Measurements from ENCODE around the gene NACC2.

Gene NACC2

DNA sequence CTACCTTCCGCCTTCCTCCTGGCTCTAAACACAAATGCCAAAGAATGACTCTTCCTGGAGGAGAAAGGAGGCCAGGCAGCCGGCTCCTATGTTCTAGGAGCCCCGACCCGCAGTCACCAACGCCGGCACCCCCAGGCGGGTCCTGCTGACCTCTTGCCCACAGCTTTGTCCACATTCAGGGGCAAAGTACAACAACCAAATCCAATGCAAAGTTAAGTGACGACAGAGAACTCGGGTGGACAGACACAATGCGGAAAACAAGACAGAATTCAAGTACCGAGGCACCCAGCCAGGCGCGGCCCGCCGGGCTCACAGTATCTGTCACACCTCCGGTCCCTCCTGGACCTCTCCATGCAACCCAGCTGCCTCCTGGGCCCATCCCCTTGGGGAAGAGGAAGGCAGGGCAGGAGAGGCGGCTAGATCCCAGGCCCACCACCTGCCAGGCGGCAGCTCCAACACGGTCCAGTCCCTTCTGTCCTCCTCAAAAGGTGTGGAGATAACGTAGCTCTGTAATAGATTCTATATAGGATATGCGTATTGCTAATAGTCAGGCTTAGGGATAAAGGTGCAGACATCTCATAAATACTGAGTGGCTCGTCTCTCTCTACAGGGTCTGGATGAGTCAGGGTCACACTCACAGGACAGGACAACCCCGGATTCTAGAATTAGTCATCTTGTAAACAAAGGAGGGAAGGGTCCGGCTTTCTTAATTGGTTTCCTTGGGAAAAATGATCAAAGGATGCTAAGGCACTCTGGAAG lies 87.0 kb downstream of the NACC2 start:
- FAIRE-seq: no peak

DNA sequence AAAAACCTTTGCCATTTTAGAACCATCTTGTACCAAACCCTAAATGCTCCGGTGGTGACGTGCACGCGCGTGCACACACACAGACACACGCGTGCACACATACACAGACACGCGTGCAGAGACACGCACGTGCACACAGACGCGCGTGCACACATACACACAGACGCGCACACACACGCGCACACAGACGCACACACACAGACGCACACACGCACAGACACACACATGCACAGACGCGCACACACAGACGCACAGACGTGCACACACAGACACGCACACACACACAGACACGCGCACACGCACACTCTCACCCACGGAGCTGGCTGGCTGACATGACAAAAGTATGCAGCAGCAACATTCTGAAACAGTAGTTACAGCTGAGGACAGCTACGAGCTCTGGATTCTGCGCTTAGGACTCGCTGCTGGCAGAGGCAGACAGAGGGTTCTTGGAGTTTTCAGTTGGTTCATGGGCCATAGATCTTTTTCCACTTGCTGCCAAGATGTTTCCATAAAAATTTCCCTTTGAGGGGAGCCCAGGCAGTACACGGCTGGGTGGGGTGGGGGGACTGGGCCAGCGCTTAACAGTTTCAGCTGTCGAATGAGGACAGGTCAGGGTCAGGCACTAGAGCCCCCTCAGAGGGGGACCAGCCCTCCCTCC lies 87.7 kb downstream of the NACC2 start:
- no peak for FAIRE-seq

DNA sequence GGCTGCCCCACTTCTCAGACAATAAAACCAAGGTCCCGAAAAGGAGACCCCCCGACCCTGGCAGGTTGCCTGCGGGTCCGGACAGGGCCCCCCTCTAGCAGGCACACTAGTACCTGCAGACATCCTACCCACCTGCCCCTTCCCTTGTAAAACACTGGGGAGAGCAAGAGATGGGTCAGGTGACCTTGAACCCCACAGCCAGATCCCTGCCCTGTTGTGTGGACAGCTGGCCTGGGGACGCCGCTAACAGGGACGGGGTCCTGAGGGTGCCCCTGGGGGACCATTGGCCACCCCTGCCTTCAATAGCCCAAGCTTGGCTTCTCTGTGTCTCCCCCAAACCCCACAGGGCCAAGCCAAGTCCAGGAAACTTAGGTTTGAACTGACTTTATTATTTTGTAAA lies 88.9 kb downstream of the NACC2 start:
- no peak for FAIRE-seq

DNA sequence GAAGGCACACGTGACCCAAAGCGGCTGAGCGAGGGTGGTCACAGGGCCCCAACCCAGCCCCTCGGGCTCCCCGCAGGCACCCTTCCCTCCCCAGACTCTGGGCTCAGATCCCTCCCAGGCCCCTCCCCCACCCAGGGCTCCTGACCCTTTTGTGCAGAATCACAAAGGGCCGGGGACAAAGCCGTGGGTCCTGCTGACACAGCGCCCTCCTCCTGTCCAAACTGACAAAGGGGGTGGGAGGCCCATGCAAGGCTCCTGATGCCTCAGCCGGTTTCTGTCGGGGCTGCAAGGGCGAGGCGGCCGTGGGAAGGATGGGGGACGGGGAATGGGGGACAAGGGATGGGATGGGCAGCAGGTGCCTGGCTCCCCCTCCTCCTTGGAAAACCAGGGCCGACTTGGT lies 90.4 kb downstream of the NACC2 start:
- no peak for FAIRE-seq

DNA sequence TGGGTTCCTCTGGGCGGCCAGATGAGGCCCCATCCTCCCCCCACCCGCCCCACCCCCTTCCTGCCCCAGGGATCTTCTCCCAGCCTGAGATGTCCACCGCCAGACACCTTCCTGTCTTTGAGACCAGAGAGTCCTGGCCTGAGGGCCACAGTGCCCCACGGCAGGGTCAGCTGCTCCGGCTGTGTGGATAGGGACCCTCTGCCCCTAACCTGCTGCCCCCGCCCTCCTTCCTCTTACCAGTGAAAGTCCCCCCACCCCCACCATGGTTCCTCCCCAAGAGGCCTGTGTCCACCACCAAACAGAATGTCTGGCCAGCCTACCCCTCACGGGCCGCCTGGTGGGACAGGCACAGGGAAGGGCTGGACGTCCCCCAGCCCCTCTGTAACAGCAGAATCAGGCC lies 90.9 kb downstream of the NACC2 start:
- no peak for FAIRE-seq

DNA sequence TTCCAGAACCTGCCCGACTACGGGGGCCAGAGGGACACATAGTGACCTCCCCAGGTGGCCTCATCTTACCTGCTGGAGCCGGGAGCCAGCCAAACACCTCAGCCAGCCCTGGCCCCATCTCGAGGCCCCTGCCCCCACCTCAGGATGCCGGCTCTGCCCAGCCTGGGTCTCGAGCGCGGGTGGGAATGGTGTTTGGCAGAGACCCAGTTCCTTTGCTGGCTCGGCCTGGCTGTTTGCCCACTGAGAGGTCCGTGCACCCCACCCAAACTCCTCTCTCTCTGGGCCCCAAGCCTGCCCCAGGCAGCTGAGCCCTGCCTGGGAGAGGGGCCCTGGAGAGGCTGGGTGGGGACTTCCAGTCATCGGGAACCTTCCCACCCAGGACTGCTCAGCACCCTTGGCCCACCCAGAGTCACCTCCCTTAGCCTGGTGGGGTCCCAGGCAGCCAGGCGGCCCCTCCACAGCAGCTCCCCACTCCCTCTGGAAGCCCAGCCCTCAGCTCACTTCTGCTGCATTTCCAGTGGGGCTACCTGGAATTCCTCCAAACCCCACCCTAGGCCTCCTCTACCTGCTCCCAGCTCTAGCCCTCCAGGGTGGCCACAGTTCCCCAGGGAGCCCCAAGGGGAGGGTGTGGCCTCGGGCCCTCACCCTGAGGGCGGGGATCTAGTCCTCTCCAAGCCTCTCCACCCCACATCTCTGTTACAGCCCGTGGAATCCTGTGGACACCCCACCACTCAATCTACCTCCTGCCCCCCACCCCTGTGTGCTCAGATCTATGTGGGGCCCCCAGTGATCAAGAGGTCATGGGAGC lies 91.5 kb downstream of the NACC2 start:
- FAIRE-seq: no peak

DNA sequence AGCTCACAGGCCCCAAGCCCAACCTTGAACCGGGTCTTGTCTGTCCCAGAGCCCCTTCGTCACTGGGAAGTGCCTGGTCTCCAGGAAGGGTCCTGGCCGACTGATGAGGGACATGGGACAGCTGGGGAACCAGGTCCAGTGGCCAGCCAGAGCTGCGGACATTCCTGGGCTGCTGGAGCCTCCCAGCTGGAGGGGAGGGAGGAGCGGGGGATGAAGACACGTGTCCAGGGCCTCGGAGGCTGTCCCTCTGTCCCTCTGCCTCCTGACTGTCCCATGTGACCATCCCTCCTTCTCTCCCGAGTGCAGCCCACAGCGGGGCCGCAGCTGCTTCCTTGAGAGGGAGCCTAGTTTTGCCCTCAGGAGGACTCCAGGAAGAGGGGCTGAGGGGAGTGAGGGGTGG lies 92.2 kb downstream of the NACC2 start:
- FAIRE-seq: no peak

DNA sequence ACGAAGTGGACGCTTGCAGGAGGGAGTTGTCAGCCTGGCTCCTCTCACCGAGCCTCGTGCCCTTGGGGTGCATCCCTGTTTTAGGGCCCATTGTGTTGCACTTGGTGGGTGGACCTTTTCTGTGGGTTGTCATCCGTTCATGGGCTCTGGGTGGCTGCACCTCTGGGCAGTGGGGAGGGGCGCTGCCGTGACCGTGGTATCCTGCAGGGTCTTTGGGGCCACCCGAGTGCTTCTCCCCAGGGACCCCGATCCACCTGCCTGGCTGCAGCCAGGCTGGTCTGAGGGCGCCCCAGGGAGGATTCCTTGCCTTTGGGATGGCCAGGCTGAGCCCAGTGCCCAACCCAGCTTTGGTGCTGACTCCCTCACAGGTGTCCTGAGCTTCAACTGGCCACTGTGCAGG lies 92.9 kb downstream of the NACC2 start:
- no peak for FAIRE-seq

DNA sequence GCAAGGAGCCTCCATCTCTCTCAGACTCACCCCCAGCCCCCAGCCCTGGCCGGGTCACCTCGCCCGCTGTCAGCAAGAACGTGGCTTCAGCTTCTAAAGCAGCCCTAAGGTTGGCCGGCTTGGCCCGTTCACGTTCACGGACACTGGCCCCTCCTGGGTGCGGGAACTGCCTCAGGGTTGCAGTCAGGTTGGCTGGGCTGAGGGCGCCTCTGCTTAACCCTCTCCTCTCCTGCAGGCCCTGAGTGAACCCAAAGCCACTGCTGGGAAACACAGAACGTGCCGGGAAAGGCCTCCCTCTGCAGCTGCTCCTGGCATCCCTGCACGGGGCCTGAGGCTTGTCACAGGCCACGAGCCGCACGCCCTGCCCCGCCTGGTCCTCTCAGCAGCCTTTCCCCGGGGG lies 93.9 kb downstream of the NACC2 start:
- FAIRE-seq: no peak

DNA sequence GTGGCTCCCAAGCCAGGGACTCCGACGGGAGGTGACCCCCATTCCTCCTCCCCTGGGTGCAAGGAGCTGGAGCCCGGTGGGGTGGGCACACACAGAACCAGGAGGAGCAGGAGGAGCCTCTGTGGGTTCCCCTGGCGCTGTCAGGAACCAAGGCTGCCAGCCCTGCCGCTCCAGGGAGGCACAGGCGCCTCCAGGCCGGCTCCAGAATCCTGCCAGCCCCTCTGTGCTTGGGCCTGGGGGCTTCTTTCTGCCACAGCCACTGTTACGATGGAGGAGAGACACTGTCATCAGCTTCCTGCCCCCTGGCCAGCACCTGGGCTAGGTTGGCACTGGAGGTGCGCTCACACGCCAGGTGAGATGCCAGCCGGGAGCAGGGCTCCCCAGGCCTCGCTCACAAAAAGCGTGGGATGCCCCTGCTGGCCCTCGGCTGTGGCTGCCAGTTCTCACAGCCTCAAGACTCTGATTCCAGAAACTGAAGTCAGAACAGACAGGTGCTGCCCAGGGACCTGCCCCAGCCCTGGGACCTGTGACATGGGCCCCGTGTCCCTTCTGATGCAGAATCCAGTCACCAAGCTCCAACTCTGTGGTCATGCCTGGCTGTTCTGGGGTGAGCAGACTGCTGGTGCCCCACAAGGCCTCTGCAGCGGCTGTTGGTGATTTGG lies 96.5 kb downstream of the NACC2 start:
- FAIRE-seq: no peak

DNA sequence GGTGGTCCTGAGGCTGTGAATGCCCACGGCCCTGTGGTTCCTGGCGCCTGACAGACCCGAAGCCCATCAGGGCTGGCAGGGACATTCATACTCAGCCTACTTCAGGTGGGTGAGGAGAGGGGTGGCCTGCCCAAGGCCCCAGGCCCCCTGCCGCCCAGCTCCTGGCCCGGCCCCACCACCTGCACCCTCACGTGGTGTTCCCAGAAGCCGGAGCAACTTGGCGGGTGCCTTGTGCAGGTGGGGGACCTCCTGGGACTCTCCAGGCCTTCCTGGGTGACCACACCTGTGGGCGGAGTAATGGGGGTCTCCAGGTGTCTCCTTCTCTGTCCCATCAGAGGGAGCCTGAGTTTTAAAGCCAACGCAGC lies 97.1 kb downstream of the NACC2 start:
- no peak for FAIRE-seq

DNA sequence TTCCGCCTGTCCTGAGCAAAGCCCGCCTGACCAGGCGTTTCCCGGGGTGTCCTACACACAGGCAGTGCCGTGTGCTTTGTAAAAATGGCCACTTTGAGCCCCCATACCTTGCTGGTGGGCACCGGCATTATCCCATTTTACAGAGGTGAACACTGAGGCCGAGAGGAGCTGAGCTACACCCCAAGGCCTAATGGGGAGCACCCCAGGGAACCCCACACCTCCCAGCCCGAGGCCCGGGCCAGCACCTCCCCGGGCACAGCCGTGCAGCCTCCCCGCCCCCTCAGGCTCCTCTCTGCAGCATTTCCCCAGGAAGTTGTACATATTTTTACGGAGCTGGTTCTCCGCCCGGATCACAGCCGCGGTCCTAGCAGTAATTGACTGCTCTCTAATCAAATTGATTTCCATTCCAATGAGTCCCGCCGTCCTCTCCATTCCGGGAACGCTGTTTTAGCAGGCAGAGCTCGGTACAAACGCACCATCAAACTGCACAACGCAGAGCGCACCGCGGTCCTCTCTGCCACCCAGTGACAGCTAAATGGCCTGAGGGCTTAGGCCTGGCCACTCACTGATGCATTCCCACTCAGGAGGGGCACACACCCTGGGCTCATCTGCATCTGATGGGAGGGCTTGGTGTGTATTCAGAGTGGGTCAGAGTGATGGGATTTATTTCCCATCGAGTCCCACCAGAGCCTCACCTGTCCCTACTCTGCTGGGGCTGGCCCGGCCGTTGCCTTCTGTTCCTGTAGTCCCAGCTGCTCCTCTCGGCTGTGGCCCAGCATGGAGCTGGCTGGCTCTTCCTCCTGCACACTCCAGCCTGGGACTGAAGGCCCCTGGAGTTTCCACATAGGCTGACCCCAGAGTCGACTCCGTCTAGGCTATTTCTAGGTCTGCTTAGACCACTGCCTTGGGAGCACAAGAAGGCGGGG lies 97.7 kb downstream of the NACC2 start:
- FAIRE-seq: no peak

DNA sequence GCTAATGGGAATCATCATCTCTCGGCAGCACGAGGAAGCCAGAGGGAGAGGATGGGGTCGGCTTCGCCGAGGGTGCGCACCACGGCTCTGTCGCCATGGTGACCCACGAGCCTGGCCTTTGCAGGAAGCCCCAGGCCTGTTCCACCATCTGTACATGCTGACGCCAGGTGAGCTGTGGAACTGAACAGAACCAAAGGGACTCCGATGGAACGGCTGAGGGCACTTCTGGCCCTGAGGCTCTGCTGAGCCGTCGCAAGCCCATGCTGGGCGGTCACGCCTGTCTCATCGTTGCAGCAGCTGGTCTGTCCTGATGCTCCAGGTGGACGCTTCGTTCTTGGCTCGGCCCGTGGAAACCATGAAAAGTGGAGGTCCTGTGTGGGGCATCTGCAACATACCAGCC lies 99.3 kb downstream of the NACC2 start:
- FAIRE-seq: no peak

DNA sequence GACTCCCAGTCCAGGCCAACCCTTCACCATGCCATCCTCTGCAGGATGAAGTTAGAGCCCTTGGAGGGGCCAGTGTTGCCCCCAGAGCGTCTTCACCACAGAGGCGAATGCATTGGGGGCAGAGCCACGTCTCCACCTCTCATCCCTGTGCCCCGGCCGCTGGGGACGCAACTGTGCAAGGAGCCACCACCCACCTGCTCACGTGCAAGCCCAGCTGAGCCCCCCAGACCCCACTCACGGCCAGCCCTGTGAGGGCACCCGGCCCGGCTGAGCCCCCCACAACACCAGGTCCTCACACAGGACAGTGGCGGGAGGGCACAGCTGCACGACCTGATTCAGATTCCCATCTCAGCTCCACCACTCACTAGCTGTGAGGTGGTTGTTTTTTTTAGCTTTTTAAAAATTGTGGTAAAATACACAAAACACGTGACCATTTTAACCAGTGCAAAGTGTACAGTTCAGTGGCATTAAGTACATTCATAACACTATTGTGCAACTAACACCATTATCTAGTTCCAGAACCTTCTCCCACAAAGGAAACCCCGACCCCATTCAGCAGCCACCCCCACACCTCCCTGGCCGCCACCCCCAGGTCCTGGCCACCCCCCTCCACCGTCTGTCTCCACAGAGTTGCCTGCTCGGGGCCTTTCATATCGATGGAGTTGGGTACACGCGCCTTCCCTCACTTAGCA lies 100.4 kb downstream of the NACC2 start:
- no peak for FAIRE-seq

DNA sequence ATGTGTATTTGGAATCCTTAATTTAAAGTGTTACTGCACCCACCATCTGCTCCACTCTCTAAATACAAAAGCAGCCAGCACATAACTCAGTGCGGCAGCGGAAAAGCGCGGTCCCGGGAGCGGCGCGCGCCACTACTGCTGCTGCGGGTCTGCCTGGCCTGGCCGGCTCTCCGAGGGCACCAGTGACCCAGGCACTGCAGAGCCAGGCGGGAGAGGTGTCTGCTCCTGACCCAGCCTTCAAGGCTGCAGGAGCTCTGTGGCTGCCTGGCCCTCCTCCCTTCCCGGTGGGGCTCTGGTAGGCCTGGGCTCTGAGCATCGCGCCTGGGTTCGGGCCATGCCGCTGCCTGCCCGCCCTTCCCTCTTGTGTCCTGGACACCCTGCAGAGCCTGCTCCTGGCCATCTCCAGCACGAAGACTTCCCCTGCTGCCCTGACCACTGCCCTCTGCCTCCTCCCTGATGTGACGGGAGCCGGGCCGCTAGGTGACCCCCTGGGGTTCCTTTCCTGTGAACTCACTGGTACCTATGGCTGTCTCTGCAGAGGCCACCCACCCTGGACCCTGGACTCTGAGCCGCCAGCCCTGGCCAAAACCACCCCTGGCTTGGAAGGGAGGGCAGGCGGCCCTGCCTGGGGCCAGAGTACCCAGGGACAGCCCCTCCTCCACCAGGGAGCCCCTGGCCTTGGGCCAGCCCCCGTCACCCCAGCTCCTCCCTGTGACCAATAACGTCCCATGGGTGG lies 101.2 kb downstream of the NACC2 start:
- no peak for FAIRE-seq

DNA sequence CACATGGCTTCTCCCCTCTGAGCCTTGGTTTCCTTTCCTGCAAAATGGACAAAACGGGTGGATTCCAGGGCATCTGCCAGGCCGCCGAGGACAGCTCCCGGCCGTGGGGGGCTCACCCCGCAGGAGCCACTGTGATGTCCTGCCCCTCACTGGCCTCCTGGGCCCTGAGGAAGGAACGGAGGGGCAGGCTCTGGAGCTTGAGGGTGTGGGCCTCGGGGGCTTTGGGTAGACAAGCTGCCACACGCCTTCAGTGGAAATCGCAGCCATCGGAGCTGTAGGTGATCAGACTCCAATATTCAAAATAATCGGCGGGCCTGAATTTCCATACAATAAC lies 101.7 kb downstream of the NACC2 start:
- FAIRE-seq: no peak

DNA sequence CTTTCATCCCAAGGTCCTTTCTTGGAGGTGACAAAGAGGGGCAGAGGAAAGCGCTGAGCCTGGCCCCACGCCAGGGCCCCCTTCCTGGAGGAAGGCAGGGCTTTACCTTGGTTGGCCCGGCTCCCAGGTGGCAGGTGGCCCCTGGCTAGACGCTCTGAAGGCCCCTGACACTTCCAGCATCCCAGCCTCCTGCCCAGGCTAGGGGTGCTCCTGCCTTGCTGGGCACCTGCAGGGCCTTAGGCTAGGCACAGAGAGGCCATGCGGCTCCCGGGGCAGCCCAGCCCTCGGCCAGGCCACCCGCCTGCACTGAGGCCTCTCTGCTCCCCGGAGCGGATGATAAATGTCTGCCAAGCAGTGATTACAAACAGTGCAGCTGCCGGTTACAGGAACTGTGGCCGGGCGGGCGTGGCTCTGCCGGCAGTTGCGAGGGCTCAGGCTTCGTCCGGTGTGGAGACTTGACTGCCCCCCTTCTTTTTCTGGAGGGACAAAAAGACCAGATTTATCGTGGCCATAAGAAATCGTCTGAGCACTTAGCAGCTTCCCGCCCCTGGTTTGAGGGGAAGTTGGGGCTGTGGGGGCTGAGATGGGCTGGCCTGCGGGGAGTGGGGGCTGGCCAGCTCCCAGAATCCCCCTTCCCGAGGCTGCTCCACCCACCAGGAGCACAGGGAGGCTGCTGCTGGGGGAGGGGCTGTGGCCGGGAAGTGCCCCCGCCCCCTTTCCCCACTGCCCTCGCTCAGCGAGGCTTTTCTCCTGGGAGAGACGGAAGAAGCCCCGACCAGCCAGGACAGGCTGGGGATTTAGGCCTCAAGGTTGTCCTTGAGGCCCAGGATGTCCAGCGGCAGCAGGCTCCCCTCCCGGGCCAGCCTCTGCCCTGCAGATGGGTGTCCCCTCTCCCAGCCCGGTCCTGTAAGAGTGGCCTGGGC lies 102.3 kb downstream of the NACC2 start:
- peak; percentile 81 for FAIRE-seq

DNA sequence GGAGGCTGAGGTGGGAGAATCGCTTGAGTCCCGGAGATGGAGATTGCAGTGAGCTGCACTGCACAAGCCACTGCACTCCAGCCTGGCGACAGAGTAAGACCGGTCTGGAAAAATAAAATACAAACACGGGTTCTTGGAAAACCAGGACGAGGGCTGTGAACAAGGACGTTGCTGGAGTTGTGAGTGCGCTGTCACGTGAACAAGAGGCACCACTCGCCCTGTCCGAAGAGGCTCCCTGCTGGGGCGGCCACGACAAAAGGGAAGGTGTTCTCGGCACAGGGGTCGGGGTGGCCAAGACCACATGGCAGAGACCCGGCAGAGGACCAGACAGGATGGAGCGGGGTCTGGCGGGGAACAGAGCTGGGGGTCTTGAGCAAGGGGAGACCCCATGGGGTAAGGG lies 103.3 kb downstream of the NACC2 start:
- FAIRE-seq: no peak

DNA sequence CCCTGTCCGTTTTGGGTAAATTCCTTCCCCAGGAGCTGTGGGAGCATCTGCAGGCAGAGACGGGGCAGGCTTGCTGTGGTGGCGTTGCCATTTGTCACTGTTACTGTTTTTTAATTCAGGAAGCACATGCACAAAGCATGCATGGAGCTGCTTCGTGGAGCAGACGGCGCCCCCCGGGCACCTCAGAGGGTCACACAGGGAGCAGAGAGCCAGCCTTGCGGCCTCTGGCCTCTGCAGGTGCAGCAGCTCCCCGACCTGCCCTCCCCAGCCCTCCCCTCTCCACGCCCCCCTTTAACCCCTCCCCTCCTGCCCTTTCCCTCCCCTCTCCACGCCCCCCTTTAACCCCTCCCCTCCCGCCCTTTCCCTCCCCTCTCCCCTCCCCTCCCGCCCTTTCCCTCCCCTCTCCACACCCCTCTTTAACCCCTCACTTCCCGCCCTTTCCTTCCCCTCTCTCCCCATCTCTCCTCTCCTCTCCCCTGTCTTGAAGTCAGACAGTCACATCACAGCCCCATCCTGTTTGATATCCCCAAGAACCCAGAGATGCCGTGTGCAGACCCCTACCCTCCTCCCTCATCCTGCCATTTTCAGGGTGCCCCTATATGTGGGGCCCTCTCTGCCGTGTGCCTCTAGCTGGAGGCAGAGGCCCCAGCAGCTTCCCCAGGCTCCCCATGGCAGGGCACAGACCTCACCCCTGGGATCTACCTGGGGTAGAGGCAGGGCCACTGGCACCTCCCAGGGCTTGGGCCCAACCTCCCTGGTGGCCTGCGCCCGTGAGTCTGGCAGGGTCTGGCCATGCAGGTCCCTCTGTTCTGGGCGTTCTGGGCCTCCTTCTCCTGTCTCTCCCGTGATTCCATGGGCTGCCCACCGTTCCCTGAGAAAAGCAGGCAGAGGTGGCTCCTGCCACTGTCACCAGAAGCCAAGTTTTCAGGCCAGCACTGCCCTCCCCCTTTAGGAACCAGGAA lies 104.3 kb downstream of the NACC2 start:
- FAIRE-seq: no peak
